GM21360 (cell line): ENCODE results near the gene CHAF1B.

Experiments
- ATAC-seq: cut with Tn5 transposase; IDR thresholded peaks from one replicate; pipeline ENCODE4 v1.9.1; 2021; ENCODE audit warnings: mild to moderate bottlenecking, moderate library complexity; ENCODE audit not compliant: unreplicated experiment

Gene CHAF1B

DNA sequence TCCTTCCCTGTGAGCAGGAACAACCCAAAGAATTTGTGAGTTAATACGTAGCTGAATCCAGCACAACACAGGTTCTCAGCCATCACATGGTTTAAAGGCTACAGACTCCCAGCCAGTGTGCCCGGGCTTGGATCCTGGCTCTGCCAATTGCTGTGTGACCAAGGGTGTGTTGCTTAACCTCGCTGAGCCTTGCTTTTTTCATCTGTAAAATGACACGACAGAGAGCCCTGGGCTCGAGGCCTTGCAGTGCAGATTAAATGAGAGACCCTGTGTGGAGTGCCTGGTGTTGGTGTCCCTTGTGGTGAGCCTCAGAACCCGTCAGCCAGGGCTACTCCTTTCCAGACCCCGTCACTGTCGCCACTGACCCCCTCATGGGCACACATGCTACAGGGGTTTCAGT is 39.4 kb downstream of the CHAF1B start:
- ATAC-seq: no peak

- no peak for ATAC-seq
Observed at GRCh38 chr21:36425286-36425685, 40.1 kb downstream of the CHAF1B start.

- ATAC-seq: no peak
Observed at GRCh38 chr21:36427502-36427901, 42.3 kb downstream of the CHAF1B start.

DNA sequence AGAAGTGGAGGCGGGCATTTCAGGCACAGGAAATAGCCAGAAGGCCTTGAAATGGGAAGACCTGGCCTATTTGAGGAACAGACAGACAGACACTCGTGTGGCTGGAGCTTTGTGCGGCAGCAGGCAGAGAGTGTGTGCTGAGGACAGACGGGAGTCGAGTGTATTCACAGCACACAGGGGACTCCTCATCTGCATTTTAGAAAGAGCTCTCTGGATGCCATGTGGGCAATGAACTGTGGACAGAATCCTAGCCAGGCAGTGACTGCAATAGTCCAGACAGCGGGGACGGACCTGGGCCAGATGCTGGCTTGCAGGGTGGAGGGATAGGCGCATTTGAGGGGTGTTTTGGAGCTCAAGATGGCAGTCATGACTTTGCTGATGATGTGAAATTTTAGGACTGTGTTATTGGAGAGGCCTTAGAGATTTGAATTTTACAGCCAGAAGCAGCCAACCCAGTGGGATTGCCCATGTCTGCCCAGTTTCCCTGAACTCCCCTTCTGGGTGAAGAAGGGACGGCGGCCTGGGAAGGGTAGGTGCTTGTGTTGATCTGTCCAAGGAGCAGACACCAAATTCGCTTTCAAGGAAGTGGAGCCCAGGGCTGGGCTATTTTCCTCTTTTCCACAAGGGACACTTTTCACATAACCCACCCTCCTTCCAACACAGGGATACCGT is 43.7 kb downstream of the CHAF1B start:
- ATAC-seq: no peak

- ATAC-seq: peak; percentile 65
Observed at GRCh38 chr21:36429947-36430546, 44.9 kb downstream of the CHAF1B start.

GRCh38 chr21:36430841-36431240 is 45.6 kb downstream of the CHAF1B start:
- no peak for ATAC-seq

DNA sequence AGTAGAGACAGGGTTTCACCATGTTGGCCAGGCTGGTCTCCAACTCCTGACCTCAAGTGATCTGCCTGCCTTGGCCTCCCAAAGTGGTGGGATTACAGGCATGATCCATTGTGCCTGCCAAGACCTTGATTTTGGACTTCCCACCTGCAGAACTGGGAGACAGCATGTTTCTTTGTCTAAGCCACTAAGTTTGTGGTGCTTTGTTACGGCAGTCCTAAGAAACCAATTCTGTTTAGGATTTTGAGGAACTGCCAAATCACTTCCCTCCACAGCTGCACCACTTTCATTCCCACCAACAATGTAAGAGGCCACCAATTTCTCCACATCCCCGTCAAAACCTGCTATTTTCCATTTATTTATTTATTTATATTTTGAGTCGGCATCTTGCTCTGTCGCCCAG is 46.1 kb downstream of the CHAF1B start:
- no peak for ATAC-seq

DNA sequence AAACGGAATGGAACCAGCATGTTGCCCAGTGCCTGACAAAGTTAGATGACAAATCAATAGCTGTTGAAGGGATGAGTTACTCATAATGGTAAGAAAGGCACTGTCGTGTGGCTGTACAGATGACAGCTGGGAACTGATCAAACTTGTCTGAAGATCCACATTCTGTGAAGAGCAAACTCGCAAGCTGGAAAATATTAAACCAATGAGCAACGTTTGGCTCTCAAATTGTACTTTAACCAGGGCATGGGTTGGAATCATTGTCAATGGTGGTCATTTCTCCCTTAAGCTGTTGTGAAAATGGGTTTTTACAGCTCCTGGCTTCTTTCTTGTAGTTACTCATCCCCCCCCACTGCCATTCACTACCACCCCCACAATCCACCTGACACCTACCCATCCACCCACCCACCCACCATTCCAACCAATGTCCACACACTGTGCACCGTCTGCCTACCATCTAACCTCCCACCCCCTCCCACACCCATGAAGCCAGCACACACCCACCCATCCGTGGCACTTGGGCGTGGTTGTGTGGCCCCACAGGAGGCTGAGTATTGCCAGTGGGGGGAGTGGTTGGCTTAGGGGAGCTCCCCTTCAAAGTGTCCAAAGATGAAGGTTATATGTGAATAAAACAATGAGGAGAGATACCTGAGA is 48.0 kb downstream of the CHAF1B start:
- no peak for ATAC-seq

- no peak for ATAC-seq
Observed at GRCh38 chr21:36434144-36434543, 49.0 kb downstream of the CHAF1B start.

DNA sequence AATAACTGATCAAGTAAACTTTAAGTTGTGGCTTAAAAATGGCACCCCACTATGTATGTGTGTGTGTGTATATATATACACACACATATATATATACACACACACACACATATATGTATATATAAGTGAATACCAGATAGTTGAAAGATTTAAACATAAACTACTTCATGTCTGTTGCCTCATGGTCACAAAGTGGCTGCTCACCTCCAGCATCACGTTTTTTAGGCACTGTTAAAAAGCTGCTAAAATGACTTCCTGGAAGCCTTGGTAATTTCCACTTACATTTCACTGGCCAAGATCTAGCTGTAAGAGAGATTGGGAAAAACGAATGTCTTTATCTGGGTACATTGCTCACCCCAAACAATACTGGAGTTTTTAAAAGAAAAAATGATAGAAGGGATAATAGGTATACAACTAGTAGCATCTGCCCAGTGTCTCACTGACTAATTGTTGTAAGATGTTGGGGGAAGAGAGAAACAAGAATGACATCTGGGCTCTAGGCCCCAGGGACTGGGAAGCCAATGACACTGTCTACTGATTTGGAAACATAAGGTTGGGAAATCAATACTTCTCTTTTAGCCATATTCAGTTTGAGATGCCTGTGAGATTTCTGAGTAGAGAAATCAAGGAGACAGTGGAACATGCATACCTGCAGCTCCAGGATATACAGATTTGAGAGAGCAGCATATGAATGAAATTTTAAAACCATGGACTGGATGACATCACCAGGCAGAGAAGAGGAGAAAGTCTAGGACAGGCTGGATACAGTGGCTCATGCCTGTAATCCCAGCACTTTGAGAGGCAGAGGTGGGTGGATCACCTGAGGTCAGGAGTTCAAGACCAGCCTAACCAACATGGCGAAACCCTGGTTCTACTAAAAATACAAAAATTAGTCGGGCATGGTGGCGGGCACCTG is 51.9 kb downstream of the CHAF1B start:
- ATAC-seq: no peak

GRCh38 chr21:36437745-36438128 is 52.5 kb downstream of the CHAF1B start:
- no peak for ATAC-seq

DNA sequence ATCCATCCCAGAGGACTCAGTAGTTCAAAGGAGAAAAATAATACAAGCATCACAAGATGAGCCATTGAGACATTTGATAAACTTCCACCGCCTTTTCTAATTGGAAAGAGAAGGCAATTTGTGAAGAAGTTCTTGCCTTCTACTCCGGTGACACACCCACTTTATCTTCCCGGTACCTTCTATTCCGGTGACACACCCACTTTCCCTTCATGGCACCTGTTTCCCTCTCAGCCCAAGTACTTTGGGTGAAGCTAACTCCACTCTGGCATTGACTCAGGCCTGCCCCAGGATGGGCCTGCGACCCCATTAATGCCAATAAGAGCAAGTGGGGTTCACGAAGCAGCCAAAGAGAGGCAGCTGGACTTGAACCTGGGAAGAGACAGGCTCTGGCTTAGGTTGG is 56.5 kb downstream of the CHAF1B start:
- no peak for ATAC-seq

GRCh38 chr21:36446301-36446700 is 61.1 kb downstream of the CHAF1B start:
- ATAC-seq: no peak

DNA sequence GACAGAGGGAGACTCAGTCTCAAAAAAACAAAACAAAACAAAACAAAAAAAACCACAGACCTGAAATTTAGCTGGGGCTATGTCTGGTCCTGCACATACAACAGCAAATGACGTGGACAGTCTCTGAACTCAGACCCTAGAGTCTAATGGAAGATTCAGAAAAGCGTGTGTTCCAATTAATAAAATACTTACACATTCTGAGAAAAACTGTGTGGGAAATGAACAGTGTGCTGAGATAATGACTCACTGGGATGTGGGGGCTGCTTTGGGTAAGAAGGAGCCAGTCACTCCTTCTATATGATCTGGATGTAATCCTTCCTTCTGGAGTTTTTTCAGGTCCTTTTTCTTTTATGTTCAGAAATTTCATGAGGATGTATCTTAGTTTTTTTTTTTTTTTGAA is 65.3 kb downstream of the CHAF1B start:
- no peak for ATAC-seq

- no peak for ATAC-seq
Observed at GRCh38 chr21:36451506-36451905, 66.3 kb downstream of the CHAF1B start.

DNA sequence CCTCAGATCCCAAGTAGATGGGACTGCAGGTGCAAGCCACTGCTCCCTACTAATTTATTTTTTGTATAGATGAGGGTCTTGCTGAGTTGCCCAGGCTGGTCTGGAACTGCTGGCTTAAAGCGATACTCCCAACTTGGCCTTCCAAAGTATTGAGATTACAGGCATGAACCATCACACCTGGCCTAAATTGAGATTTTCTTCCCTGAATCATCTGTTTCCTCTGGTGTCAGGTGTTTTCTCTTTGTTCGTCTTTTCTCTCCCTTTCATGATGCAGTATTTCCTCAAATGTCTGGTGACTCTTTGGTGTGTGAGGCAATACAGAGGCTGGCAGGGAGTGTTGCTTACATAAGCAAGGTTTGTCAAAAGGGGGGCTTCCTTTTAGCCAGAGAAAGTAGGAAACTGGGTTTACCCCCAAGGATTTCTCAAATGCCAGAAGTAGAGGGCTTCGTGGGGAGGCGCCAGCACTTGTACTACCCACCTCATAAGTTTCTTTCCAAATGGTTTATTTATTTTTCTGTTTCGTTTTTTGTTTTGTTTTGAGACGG is 67.2 kb downstream of the CHAF1B start:
- no peak for ATAC-seq

GRCh38 chr21:36454093-36454531 is 68.9 kb downstream of the CHAF1B start:
- ATAC-seq: no peak

DNA sequence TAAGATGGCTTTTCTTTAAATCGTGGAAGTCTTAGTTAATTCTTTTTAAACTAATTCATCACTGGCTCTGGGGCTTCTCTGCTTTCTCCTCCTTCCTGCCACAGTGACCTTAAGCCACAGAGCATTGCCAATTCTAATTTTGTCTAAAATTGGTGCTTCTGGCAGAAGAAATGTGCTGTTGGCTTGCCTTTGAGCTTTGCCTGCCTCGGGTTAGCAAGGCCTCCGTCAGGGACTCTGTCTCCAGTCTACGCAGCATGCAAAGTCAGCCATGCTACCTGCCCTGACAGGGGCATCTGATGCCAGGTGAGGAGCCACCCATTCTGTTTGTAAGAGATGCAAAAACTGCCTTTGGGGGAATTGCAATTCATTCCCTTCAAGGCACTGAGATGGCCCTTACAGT is 69.5 kb downstream of the CHAF1B start:
- no peak for ATAC-seq

DNA sequence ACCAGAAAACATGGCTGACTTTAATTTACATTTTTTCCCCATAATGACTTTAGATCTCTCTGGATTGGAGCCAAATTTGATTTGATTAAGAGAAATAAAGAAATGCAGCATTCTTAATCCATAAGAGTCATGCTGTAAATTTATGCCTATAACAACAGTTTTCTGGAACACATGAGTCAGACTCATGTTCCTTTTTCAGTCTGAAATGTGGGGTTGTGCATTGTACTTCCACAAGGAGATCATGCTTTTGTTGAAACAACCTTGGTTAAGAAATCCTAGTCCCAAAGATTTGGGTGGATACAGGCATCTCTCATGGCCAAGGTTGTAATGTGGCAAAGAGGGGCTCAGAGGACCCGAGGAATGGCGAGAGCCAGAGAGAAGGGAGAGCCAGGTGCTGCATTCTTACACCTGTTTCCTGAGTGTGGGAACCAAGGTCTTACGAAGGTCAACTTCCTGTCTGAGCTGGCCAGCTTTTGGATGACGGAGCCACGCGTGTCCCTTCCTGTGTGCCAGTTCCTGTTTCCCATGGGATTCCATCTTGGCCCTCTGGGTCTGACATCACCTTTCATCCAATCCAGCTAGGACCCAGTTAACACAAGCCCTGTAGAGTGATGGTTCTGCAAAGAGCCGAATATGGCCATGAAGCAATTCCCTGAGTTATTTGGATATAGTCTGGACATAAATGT is 71.7 kb downstream of the CHAF1B start:
- no peak for ATAC-seq

DNA sequence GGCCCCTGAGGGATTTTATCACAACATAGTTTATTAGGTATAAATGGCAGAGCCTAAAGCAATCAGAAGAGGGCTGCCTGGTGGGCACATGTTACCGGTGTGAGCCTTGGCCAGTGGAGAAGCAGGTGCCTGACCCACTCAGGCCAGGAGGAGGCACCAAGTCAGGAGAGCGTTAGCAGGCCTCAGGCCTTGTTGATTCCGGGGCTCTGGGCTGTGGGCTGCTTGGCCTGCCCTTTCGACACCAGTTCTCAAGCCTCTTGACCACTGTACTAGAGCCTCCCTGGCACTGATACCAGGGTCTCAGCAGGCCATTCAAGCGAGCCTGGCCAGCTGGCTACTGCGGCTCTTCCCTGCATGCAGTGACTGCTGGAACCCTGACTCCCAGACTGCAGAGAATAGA is 73.9 kb downstream of the CHAF1B start:
- no peak for ATAC-seq
